KMS-11 (cell line): ENCODE measurements around the gene RPE65.
A peak's percentile ranks its signal among the peaks of the same experiment; 100 is the strongest.

Source experiments
- H2AFZ ChIP-seq: fragments of 200-600 bp; sonication (generic); 2 replicates; pipeline ENCODE4 v1.6.1; 2016; ENCODE audit warnings: antibody characterized with exemption, mixed run types, low read depth
- H3K27ac ChIP-seq: fragments of 200-600 bp; sonication (generic); 2 replicates; pipeline ENCODE4 v1.6.1; 2016; ENCODE audit warnings: mild to moderate bottlenecking, mixed run types
- H3K27me3 ChIP-seq: fragments of 200-600 bp; sonication (generic); 2 replicates; pipeline ENCODE4 v1.6.1; 2017; ENCODE audit warnings: mild to moderate bottlenecking, low read depth, mixed run types, moderate library complexity; ENCODE audit not compliant: insufficient read depth
- H3K36me3 ChIP-seq: fragments of 200-600 bp; sonication (generic); 2 replicates; pipeline ENCODE4 v1.6.1; 2017; ENCODE audit warnings: mild to moderate bottlenecking, mixed run types; ENCODE audit not compliant: insufficient read depth
- H3K4me1 ChIP-seq: fragments of 200-600 bp; sonication (generic); 2 replicates; pipeline ENCODE4 v1.6.1; 2016; ENCODE audit warnings: mild to moderate bottlenecking, low read depth, mixed run types; ENCODE audit not compliant: poor library complexity, severe bottlenecking
- H3K4me2 ChIP-seq: fragments of 200-600 bp; sonication (generic); 2 replicates; pipeline ENCODE4 v1.7.0; 2016; ENCODE audit warnings: mild to moderate bottlenecking, mixed run types
- H3K4me3 ChIP-seq: fragments of 200-600 bp; sonication (generic); IDR thresholded peaks from 2 replicates; pipeline ENCODE4 v1.6.1; 2017; ENCODE audit warnings: low read depth, low read length, mixed read lengths; ENCODE audit not compliant: insufficient read depth
- H3K79me2 ChIP-seq: fragments of 200-600 bp; sonication (generic); 2 replicates; pipeline ENCODE4 v1.6.1; 2016; ENCODE audit warnings: low read depth, mixed run types; ENCODE audit not compliant: insufficient read depth
- H3K9ac ChIP-seq: fragments of 200-600 bp; sonication (generic); 2 replicates; pipeline ENCODE4 v1.6.1; 2016; ENCODE audit warnings: mild to moderate bottlenecking, mixed run types
- H4K20me1 ChIP-seq: fragments of 200-600 bp; sonication (generic); 2 replicates; pipeline ENCODE4 v1.6.1; 2016; ENCODE audit warnings: mild to moderate bottlenecking, mixed run types; ENCODE audit not compliant: insufficient read depth
- TF ChIP-seq, protein P1 (sequence below): fragments of 200-600 bp; sonication (generic); conservative IDR thresholded peaks from 2 replicates; pipeline ENCODE4 v1.6.1; 2017; ENCODE audit warnings: low read depth, mild to moderate bottlenecking, antibody characterized with exemption, low read length, moderate library complexity, mixed read lengths

The RPE65 gene

DNA sequence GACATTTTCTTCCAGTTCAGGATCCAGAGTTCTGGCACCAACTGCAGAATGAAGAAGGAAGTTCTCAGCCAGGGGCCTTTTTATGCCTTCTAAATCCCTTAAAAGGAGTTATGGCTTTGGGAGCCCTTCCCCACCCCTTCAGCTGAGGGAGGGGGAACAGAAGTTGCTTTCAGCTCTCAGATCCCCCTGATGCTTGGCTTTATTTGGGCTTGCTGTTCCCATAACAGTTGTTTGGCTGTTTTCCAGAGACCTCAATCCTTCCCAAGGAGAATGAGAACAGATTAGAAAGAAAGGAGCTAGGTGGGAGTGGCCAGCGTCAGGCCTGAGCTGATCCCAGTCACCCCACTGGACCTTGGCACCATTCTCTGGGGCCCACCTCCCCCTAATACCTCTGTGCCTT, at the start of gene RPE65:
Gene RPE65 (minus strand): TSS at position 54 of the 400 bp plus-strand sequence. CDS start 49 bp downstream, at position 5.
- Histone ChIP-seq H3K36me3 (no peaks in the 10 kb centered on the region), H3K4me3 (no peak within 1 kb of the TSS), H2AFZ (no peak within 1 kb of the TSS), H3K4me2 (no peak within 1 kb of the TSS), H3K79me2 (no peaks in the 10 kb centered on the region), H4K20me1 (no peaks in the 10 kb centered on the region), H3K9ac (no peak within 1 kb of the TSS), H3K27me3 (no peaks in the 10 kb centered on the region), H3K4me1 (no peaks in the 10 kb centered on the region), H3K27ac (no peak within 1 kb of the TSS)
- TF ChIP-seq, protein P1, sequence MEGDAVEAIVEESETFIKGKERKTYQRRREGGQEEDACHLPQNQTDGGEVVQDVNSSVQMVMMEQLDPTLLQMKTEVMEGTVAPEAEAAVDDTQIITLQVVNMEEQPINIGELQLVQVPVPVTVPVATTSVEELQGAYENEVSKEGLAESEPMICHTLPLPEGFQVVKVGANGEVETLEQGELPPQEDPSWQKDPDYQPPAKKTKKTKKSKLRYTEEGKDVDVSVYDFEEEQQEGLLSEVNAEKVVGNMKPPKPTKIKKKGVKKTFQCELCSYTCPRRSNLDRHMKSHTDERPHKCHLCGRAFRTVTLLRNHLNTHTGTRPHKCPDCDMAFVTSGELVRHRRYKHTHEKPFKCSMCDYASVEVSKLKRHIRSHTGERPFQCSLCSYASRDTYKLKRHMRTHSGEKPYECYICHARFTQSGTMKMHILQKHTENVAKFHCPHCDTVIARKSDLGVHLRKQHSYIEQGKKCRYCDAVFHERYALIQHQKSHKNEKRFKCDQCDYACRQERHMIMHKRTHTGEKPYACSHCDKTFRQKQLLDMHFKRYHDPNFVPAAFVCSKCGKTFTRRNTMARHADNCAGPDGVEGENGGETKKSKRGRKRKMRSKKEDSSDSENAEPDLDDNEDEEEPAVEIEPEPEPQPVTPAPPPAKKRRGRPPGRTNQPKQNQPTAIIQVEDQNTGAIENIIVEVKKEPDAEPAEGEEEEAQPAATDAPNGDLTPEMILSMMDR = no peak

DNA sequence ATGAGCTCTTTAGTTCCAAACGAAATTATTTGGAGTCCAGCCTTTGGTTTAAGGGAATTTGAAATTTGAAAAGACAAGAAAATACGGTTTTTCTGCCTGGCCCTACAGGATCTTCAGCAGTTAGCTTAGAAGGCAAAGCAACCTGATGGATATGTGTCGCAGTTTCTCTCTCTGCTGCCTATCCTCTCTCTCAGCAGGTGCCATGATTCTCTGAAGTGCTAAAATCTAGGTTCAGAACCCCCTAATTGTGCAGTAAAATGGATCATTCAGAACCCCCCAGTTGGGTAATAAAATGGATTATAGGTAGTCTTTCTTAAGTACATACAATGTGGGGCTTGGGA, 47.6 kb upstream of the RPE65 start:
- Histone ChIP-seq H3K4me3 (peak overlapping the region; percentile 56), H3K27ac (peak overlapping the region; percentile 75; the same call in 1 of the 2 replicates), H3K9ac (peak overlapping the region; percentile 95; the same call in 1 of the 2 replicates), H3K4me2 (peak overlapping the region; percentile 44; the same call in 1 of the 2 replicates), H3K36me3 (no peaks in the 10 kb centered on the region), H3K79me2 (peaks cover 18% of the 10 kb centered on the region; the same call in 1 of the 2 replicates), H2AFZ (peak overlapping the region; percentile 62), H3K27me3 (no peaks in the 10 kb centered on the region), H3K4me1 (peaks cover 12% of the 10 kb centered on the region), H4K20me1 (no peaks in the 10 kb centered on the region)
- TF ChIP-seq, protein P1 = no peak

DNA sequence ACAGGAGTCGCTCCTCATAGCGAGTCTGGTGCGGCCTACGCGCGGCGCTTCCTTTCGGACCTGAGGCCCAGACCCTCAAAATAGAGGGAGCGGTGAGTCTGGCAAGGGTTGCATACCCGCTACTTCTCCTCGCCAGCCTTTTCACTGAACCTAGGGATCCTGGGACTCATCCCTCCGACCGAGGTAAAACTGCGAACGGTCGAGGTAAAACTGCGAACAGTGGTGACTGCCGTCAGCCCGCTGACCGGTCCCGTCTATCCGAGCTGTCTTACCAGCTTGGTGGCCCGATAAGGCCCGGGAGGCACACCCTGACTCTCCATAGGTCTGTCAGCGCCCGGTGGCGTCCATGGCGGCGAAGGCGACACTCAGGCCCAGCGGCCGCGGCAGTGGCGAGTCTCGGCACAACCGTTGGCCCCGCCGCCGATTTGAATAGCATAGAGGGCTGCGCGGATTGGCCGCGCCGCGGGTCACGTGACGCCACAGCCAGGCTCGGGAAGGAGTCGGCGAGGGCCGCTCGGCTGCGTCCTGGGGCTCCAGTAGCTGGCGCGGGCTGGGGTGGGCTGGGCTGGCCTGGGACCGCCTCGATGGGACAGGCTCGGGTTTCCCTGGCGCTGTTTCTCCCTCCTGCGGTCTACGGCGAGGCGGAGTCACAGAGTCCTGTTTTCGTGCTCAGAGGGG, 47.1 kb upstream of the RPE65 start, which contains the start of gene DEPDC1:
Gene DEPDC1 (minus strand): TSS at position 403 of the 678 bp plus-strand sequence. CDS start 83 bp downstream, at position 320.
- H3K4me1 ChIP-seq = peaks cover 12% of the 10 kb centered on the region
- peak within 1 kb of the TSS; percentile 56 for H3K4me3 ChIP-seq
- TF ChIP-seq, protein P1 = no peak
- H3K36me3 ChIP-seq = no peaks in the 10 kb centered on the region
- peak within 1 kb of the TSS; percentile 63 for H3K4me2 ChIP-seq
- peaks cover 18% of the 10 kb centered on the region; the same call in 1 of the 2 replicates for H3K79me2 ChIP-seq
- H2AFZ ChIP-seq = peak within 1 kb of the TSS; percentile 62
- H3K9ac ChIP-seq = peak within 1 kb of the TSS; percentile 95
- H3K27ac ChIP-seq = peak within 1 kb of the TSS; percentile 75
- no peaks in the 10 kb centered on the region for H3K27me3 ChIP-seq
- H4K20me1 ChIP-seq = no peaks in the 10 kb centered on the region

DNA sequence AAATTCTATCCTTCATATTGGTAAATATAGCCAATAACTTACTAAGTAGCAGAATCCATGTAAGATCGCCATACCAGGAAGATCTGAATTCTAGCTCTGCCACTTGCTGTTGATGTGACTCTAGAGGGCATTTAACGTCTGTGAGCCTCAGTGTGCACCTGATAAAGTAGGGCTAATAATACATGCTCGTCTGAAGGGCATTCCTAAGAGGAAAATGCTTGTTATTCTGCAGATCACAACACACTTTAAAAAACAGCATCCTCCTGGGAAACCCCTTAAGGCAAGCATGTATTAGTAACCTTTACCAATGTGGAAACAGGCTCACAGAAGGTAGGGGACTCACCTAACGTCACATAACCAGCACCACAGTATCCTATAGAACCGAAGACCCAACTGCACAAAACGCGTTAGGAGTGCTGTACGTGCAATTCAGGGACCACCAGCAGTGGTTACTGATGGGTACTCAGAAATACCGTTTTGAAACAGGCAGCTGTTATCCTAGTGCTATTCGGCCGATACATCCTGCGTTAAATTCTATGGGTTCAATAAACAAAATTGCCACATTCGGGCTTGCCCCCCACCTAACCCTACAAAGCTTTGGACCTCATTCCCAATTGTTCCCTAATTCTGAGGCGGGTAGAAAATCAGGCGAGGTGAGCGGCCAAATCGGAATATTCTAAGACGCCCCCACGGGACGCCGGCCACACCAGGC, 46.4 kb upstream of the RPE65 start:
- peak overlapping the region; percentile 95 for H3K9ac ChIP-seq
- no peaks in the 10 kb centered on the region for H4K20me1 ChIP-seq
- H2AFZ ChIP-seq = peak overlapping the region; percentile 62; the same call in 1 of the 2 replicates
- H3K27ac ChIP-seq = peak overlapping the region; percentile 75; the same call in 1 of the 2 replicates
- peaks cover 18% of the 10 kb centered on the region; the same call in 1 of the 2 replicates for H3K79me2 ChIP-seq
- peaks cover 12% of the 10 kb centered on the region for H3K4me1 ChIP-seq
- H3K36me3 ChIP-seq = no peaks in the 10 kb centered on the region
- TF ChIP-seq, protein P1 = no peak
- no peaks in the 10 kb centered on the region for H3K27me3 ChIP-seq
- H3K4me2 ChIP-seq = peak overlapping the region; percentile 63
- H3K4me3 ChIP-seq = peak overlapping the region; percentile 56
